Fibroblast of villous mesenchyme (primary cell): ENCODE measurements around the gene PGA5. TPM values are rescaled to one million over a fixed set of nuclear protein-coding genes. Genes with fewer than 3 reads are reported as not detected.
"Not testable (repeated sequence)": the region's sequence is repeated elsewhere in the genome, so short reads cannot be mapped to it uniquely, and the experiment has no call there.

ENCODE experiments used
- DNase-seq: peaks from one replicate; pipeline ENCODE4 v3.0.0-alpha.2; 2010; ENCODE audit warnings: low read depth
- H3K4me3 ChIP-seq: 2 replicates; pipeline ENCODE4 v1.5.1; 2011; ENCODE audit warnings: low read depth, mild to moderate bottlenecking, low read length
- total RNA-seq: library from RNA; depleted of rRNA; stranded (reverse); fragments of >200 nt; gene quantifications from 2 replicates; pipeline ENCODE4 v1.2.3, GENCODE V29; 2012
- TF ChIP-seq, protein P1 (sequence below): IDR thresholded peaks from 2 replicates; pipeline ENCODE4 v1.5.1; 2012; ENCODE audit warnings: low read depth, mild to moderate bottlenecking, low read length; ENCODE audit not compliant: insufficient read depth

Gene PGA5
- total RNA-seq, 1 donor, result not detected

DNA sequence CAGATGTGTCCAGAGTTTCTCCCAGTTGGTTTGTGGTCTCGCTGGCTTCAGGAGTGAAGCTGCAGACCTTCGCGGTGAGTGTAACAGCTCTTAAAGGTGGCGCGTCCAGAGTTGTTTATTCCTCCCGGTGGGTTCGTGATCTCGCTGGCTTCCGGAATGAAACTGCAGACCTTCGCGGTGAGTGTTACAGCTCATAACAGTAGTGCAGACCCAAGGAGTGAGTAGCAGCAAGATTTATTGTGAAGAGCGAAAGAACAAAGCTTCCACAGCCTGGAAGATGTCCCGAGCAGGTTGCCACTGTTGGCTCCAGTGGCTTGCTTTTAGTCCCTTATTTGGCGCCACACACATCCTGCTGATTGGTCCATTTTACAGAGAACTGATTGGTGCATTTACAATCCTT, 39.5 kb upstream of the PGA5 start:
- TF ChIP-seq, protein P1, sequence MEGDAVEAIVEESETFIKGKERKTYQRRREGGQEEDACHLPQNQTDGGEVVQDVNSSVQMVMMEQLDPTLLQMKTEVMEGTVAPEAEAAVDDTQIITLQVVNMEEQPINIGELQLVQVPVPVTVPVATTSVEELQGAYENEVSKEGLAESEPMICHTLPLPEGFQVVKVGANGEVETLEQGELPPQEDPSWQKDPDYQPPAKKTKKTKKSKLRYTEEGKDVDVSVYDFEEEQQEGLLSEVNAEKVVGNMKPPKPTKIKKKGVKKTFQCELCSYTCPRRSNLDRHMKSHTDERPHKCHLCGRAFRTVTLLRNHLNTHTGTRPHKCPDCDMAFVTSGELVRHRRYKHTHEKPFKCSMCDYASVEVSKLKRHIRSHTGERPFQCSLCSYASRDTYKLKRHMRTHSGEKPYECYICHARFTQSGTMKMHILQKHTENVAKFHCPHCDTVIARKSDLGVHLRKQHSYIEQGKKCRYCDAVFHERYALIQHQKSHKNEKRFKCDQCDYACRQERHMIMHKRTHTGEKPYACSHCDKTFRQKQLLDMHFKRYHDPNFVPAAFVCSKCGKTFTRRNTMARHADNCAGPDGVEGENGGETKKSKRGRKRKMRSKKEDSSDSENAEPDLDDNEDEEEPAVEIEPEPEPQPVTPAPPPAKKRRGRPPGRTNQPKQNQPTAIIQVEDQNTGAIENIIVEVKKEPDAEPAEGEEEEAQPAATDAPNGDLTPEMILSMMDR, result no peak
- DNase-seq, result no peak
- no peak overlapping the region for H3K4me3 ChIP-seq

DNA sequence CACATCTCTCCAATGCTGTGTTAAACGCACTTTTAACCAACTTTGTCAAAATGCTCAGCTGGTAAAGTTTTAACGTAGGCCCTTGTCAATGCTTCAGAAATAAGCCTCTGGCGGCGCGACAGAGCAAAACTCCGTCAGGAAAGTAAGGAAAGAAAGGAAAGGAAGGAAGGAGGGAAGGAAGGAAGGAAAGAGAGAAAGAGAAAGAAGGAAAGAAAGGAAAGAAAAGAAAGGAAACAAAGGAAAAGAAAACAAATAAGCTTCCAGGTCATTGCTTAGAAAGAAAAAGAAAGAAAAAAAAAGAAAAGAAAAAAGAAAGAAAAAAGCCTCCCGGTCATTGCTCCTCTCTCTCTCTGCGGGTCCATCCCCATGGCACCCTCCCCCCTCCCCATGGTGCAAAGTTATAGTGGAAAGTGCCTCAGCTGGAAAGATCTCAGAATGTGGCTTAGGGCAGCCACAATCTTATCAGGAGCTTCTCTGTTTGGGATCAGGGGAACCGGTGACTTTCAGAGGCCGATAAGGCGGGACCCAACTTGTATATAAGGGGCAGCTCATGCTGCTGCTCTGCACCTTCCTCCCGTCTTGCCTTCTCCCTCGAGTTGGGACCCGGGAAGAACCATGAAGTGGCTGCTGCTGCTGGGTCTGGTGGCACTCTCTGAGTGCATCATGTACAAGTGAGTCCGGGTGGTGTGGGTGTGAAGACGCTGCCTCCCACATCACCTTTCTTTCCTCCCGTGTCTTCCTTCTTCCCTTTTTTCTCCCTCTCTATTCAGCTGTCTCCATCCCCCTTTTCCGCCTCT, 37.8 kb upstream of the PGA5 start, which contains the start of gene PGA3:
Gene PGA3, plus strand, starts transcription at position 566 of the 797 bp plus-strand sequence. Its CDS starts 50 bp downstream, at position 616.
- DNase-seq, result not testable (repeated sequence)

DNA sequence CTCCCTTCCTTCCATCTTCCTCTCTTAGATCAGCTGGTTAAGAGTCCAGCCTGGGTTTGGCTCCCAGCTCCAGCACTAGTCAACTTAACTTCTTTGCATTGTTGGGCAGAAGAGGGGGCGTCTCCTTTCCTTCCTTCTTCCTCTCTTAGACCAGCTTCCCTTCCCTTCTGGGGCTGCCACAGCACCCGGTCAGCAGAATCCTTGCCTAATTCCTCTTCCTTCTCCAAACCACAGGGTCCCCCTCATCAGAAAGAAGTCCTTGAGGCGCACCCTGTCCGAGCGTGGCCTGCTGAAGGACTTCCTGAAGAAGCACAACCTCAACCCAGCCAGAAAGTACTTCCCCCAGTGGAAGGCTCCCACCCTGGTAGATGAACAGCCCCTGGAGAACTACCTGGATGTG, 37.1 kb upstream of the PGA5 start:
- not testable (repeated sequence) for H3K4me3 ChIP-seq, DNase-seq

More for the DNA sequence above, 37.8 kb upstream of the PGA5 start, which contains the start of gene PGA3:
- H3K4me3 ChIP-seq, result not testable (repeated sequence)

DNA sequence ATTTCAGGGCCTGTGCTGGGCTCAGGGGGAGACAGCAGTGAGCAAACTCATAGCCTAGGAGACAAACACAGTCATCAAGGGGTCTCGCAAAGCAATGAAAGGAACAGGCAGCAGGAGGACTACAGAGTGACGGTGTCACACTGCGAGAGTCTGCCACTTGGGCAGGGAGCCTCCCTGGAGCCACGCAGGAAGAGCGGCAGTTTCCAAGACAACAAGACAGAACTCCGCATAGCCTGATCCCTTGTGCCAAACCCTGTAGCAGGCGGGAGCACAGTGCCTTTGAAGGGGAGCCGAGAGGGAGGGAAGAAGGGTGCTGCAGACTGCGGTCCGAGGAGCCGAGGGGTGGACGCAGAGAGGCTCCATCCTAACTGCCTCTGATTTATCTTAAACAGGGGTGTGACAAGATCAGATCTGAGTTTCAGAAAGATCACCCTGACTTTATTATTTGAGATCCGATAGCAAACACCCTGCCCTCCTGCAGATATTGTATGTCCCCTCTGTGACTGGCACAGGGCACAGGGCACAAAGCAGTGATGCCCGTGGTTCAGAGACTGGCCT, 36.4 kb upstream of the PGA5 start:
- not testable (repeated sequence) for H3K4me3 ChIP-seq

DNA sequence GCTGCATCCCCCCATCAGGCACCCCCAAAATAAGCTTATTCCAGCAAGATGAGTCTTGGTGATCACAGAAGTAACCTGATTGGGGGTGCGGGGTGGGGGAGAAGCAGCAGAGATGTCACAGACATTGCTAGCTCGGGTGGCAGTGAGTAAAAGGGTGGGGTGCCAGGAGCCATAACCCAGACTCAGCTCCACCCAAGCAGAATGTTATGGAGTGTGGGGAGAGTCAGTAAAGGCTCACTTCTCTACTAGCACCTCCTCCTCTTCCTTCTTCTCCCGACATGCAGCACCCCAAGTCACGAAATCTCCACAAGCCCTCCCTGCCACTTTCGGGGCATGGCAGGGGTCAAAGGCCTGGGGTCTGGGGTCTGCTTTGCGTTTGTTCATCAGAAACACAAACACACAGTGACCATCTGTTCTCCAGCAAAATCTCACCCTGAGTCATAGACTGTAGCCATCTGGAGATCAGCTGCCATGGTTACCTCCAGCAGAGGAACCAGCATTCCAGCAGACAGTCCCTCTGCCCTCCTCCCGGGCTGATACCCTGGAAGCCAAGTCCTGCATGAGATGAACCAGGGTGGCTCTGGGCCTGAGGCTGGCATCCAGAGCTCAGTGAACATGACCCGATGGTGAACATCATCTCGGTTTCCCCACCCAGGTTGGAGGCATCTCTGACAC, 33.2 kb upstream of the PGA5 start:
- not testable (repeated sequence) for DNase-seq, H3K4me3 ChIP-seq

More for the DNA sequence above, 36.4 kb upstream of the PGA5 start:
- not testable (repeated sequence) for DNase-seq

DNA sequence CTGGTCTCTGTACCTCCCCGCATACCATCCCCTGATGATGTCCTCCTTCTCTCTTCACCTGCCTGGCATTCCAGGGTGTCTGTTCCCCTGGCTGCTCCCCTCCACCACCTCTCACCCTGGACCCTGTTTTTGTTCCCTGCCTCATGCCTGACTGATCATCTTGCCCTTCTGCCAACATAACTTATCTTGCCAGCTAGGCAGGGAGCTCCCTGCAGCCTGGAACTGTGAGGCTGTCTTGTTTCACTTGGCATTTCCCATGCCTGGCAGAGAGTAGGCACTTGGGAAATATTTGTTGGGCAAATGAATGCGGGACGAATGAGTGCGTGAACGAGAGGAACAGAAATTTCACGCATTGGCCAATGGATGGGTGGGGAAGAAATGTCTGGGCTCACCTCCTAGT, 30.3 kb upstream of the PGA5 start:
- H3K4me3 ChIP-seq, DNase-seq: not testable (repeated sequence)

DNA sequence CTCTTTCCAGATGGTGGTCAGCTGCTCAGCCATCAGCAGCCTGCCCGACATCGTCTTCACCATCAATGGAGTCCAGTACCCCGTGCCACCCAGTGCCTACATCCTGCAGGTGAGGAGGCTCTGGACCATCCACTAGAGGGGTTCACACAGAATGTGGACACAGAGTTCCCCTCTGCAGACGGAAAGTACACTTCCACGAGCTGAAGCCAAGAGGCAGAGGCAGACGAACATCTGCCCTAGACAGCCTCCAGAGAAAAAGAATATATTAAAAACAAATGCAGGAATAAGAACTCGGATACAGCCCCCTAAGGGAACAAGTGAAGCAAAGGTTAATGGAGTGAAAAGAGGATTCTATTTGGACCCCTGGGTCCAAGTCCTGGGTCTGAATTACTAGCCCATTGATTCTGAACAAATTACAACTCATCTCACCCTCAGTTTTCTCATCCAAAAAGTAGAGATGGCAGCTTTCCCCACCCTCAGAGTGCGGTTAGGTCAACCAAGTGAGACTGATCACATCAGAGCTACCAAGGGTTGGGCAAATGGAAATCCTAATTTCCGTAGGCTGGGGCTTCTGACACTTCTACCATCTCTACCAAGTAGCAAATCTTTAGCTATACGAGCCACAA, 29.5 kb upstream of the PGA5 start:
- H3K4me3 ChIP-seq, DNase-seq: not testable (repeated sequence)

DNA sequence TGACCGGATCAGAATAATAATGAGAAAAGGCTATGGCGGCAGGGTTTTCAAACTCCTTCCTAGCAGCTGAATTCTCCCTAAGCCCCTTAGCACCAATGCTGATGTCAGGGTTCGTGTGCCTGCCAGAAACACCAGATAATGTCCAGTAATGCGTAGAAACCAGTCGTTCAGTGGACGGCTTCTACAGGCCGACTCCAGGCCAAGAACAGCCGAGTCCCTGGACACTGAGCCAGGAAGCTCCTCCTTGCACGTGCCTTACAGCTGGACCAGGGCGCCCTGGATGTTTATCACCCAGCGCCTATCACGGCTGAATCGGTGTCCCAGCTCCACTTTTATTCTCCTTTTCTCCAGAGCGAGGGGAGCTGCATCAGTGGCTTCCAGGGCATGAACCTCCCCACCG, 28.8 kb upstream of the PGA5 start:
- not testable (repeated sequence) for H3K4me3 ChIP-seq, DNase-seq

DNA sequence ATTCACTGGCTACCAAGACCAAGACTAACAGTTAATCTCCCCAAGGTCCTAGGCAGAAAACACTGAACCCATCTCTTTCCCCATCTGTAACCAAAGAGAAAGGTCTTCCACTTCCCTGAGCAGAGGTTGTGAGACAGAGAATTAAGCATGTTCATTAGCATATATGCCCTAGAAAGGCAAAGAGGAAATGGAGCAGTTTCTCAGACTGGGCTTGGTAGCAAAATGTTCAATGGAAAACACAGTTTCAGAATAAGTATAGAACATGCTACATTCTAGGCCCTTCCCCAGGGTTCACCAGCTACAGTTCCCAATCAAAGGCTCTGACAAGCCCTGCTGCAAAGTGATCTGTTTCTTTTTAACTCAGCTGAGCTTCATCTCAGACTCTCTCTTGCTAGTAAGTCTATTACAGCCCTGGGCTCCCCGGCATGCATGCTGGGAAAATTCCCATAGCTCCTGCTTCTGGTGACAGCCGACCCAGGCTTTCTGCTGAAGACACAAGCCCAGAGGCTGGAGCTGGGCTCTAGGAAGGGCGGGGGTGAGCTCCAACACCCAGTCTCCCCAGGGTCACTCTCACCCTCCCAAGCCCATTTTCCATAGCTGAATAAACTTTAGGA, 27.2 kb upstream of the PGA5 start:
- H3K4me3 ChIP-seq, DNase-seq: not testable (repeated sequence)

DNA sequence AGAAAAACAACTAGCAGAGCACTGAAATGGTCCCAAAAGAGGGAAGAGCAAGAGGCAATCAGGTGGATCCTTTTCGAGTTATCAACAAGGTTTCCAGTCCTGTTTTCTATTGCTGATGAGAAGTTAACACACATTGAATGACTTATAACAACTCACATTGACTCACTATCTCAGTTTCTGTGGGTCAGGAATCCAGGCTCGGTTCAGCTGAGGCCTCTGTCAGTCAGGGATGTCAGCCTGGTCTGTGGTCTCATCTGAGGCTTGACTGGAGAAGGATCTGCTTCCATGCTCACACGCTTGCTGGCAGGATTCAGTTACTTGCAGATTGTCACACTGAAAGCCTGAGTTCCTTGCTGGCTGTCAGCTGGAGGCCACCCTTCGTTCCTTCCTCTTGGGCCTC, 22.7 kb upstream of the PGA5 start:
- DNase-seq, H3K4me3 ChIP-seq: not testable (repeated sequence)

DNA sequence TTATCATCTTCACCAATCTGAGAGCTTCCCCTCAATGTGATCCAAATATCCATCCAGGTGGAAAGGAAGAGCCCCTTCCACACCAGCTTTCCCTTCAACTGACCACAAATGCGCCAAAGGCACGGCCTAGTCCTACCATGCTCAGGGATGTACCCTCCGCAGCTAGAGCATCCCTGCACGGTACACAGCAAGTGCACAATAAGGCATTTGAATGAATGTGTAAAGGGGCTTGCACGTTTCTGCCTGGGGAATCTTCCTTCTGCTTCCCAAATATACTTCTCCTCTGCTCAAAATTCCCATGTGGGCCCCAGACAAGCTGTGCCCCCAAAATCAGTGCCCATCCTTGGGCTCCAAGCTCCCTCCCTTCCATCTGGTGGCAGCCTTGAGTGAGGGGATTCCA, 22.0 kb upstream of the PGA5 start:
- DNase-seq, H3K4me3 ChIP-seq: not testable (repeated sequence)

DNA sequence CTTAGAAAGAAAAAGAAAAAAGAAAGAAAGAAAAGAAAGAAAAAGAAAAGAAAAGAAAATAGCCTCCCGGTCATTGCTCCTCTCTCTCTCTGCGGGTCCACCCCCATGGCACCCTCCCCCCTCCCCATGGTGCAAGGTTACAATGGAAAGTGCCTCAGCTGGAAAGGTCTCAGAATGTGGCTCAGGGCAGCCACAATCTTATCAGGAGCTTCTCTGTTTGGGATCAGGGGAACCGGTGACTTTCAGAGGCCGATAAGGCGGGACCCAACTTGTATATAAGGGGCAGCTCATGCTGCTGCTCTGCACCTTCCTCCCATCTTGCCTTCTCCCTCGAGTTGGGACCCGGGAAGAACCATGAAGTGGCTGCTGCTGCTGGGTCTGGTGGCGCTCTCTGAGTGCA, 18.9 kb upstream of the PGA5 start, which contains the start of gene PGA4:
Gene PGA4, plus strand, starts transcription at position 301 of the 400 bp plus-strand sequence. Its CDS starts 54 bp downstream, at position 355.
- H3K4me3 ChIP-seq, DNase-seq: not testable (repeated sequence)

DNA sequence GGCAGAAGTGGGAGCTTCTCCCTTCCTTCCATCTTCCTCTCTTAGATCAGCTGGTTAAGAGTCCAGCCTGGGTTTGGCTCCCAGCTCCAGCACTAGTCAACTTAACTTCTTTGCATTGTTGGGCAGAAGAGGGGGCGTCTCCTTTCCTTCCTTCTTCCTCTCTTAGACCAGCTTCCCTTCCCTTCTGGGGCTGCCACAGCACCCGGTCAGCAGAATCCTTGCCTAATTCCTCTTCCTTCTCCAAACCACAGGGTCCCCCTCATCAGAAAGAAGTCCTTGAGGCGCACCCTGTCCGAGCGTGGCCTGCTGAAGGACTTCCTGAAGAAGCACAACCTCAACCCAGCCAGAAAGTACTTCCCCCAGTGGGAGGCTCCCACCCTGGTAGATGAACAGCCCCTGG, 18.3 kb upstream of the PGA5 start:
- not testable (repeated sequence) for DNase-seq, H3K4me3 ChIP-seq

DNA sequence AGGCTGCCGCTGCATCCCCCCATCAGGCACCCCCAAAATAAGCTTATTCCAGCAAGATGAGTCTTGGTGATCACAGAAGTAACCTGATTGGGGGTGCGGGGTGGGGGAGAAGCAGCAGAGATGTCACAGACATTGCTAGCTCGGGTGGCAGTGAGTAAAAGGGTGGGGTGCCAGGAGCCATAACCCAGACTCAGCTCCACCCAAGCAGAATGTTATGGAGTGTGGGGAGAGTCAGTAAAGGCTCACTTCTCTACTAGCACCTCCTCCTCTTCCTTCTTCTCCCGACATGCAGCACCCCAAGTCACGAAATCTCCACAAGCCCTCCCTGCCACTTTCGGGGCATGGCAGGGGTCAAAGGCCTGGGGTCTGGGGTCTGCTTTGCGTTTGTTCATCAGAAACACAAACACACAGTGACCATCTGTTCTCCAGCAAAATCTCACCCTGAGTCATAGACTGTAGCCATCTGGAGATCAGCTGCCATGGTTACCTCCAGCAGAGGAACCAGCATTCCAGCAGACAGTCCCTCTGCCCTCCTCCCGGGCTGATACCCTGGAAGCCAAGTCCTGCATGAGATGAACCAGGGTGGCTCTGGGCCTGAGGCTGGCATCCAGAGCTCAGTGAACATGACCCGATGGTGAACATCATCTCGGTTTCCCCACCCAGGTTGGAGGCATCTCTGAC, 14.4 kb upstream of the PGA5 start:
- not testable (repeated sequence) for H3K4me3 ChIP-seq, DNase-seq

DNA sequence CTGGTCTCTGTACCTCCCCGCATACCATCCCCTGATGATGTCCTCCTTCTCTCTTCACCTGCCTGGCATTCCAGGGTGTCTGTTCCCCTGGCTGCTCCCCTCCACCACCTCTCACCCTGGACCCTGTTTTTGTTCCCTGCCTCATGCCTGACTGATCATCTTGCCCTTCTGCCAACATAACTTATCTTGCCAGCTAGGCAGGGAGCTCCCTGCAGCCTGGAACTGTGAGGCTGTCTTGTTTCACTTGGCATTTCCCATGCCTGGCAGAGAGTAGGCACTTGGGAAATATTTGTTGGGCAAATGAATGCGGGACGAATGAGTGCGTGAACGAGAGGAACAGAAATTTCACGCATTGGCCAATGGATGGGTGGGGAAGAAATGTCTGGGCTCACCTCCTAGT, 11.5 kb upstream of the PGA5 start:
- DNase-seq, H3K4me3 ChIP-seq: not testable (repeated sequence)

DNA sequence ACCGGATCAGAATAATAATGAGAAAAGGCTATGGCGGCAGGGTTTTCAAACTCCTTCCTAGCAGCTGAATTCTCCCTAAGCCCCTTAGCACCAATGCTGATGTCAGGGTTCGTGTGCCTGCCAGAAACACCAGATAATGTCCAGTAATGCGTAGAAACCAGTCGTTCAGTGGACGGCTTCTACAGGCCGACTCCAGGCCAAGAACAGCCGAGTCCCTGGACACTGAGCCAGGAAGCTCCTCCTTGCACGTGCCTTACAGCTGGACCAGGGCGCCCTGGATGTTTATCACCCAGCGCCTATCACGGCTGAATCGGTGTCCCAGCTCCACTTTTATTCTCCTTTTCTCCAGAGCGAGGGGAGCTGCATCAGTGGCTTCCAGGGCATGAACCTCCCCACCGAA, 9.9 kb upstream of the PGA5 start:
- DNase-seq, H3K4me3 ChIP-seq: not testable (repeated sequence)

DNA sequence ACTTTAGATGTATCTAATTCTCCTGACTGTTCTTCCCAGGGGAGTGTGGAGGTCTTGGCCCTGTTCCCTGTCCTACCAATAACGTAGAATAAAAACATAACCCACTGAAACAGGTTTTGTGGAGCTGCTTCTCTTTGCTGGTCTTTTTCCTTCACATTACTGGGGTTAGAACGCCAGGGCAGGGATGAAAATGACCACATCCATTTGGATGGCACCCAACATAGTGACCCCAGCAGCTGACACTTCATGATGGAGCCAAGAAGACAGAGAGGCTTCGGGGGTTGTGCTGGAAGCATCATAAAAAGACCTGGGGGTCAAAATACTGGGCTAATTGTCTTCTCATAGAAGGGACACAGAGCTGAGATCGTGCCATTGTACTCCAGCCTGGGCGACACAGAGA, 9.4 kb upstream of the PGA5 start:
- not testable (repeated sequence) for H3K4me3 ChIP-seq, DNase-seq
